ENCODE data around the gene SLC49A4. TPM values are rescaled to one million over a fixed set of nuclear protein-coding genes. Genes with fewer than 3 reads are reported as not detected.

The SLC49A4 gene
- total RNA-seq, 1 donor from 2014 or later = 18.0 TPM

DNA sequence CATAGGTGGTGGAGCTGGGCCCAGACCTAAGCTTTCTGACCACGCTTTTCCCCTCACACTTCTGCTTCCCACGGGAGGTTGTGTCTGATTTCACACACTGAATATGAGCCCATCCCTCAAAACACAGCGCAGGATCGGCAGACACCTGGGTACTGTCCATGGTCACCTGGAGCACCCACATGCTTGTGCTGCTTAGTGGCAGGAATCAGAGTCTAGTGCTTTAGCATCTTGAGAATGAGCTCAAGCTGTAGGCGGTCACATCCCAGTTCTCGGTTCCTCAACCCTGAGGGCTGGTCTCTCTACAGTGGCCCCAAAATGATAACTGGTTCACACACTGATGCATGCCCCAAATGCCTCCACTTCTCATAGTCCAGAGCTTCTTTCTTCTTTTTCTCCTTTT, 121.7 kb downstream of the SLC49A4 start:
- no peak for FAIRE-seq
- Mint-ChIP-seq H3K36me3 (ENCODE audit: low read depth, unreplicated experiment) (peaks cover 2% of the 10 kb centered on the region), H3K4me1 (ENCODE audit: low read depth, unreplicated experiment) (no peaks in the 10 kb centered on the region), H3K27ac (ENCODE audit: unreplicated experiment) (no peak overlapping the region), H3K4me3 (ENCODE audit: unreplicated experiment) (no peak overlapping the region), H3K9me3 (ENCODE audit: unreplicated experiment) (peaks cover 3% of the 10 kb centered on the region), H3K27me3 (ENCODE audit: low read depth, unreplicated experiment) (peaks cover 41% of the 10 kb centered on the region)
- TF ChIP-seq, protein P1, sequence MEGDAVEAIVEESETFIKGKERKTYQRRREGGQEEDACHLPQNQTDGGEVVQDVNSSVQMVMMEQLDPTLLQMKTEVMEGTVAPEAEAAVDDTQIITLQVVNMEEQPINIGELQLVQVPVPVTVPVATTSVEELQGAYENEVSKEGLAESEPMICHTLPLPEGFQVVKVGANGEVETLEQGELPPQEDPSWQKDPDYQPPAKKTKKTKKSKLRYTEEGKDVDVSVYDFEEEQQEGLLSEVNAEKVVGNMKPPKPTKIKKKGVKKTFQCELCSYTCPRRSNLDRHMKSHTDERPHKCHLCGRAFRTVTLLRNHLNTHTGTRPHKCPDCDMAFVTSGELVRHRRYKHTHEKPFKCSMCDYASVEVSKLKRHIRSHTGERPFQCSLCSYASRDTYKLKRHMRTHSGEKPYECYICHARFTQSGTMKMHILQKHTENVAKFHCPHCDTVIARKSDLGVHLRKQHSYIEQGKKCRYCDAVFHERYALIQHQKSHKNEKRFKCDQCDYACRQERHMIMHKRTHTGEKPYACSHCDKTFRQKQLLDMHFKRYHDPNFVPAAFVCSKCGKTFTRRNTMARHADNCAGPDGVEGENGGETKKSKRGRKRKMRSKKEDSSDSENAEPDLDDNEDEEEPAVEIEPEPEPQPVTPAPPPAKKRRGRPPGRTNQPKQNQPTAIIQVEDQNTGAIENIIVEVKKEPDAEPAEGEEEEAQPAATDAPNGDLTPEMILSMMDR (IDR thresholded peaks at IDR 0.05; ENCODE audit: insufficient read depth, low read depth, low read length) = no peak
- TF ChIP-seq EZH2 (IDR thresholded peaks at IDR 0.05; ENCODE audit: insufficient read depth, low read length) = no peak
- no peak overlapping the region for H3K9ac ChIP-seq (ENCODE audit: low read length)
- no peaks in the 10 kb centered on the region for H3K36me3 ChIP-seq (ENCODE audit: insufficient read depth, low read length)
- no peak overlapping the region for H3K4me2 ChIP-seq (ENCODE audit: low read length)
- H3K9me3 ChIP-seq (ENCODE audit: insufficient read depth, low read depth, low read length) = no peaks in the 10 kb centered on the region
- H3K27me3 ChIP-seq (ENCODE audit: insufficient read depth, low read length) = peaks cover 11% of the 10 kb centered on the region
- H2AFZ ChIP-seq (ENCODE audit: low read depth, low read length) = no peak overlapping the region
- H3K27ac ChIP-seq (ENCODE audit: low read depth, low read length) = no peak overlapping the region
- no peaks in the 10 kb centered on the region for H3K79me2 ChIP-seq (ENCODE audit: insufficient read depth, low read length)
- no peak overlapping the region for H3K4me3 ChIP-seq (ENCODE audit: insufficient read depth, low read depth, low read length)
- H3K4me1 ChIP-seq (ENCODE audit: insufficient read depth, low read length) = no peaks in the 10 kb centered on the region
- H4K20me1 ChIP-seq (ENCODE audit: insufficient read depth, low read length) = no peaks in the 10 kb centered on the region
- no peak for DNase-seq (ENCODE audit: low read depth)

- H3K27ac Mint-ChIP-seq (ENCODE audit: unreplicated experiment) = no peak overlapping the region
- no peak overlapping the region for H3K4me2 ChIP-seq (ENCODE audit: low read length)
- H3K36me3 Mint-ChIP-seq (ENCODE audit: low read depth, unreplicated experiment) = peaks cover 2% of the 10 kb centered on the region
- H3K9me3 ChIP-seq (ENCODE audit: insufficient read depth, low read depth, low read length) = no peaks in the 10 kb centered on the region
- DNase-seq (ENCODE audit: low read depth) (no peak), FAIRE-seq (no peak)
- peaks cover 3% of the 10 kb centered on the region for H3K9me3 Mint-ChIP-seq (ENCODE audit: unreplicated experiment)
- H3K36me3 ChIP-seq (ENCODE audit: insufficient read depth, low read length) = no peaks in the 10 kb centered on the region
- no peak overlapping the region for H3K9ac ChIP-seq (ENCODE audit: low read length)
- H3K4me3 Mint-ChIP-seq (ENCODE audit: unreplicated experiment) = no peak overlapping the region
- H3K4me1 Mint-ChIP-seq (ENCODE audit: low read depth, unreplicated experiment) = no peaks in the 10 kb centered on the region
- TF ChIP-seq, protein P1 (IDR thresholded peaks at IDR 0.05; ENCODE audit: insufficient read depth, low read depth, low read length) = no peak
- no peak for TF ChIP-seq EZH2 (IDR thresholded peaks at IDR 0.05; ENCODE audit: insufficient read depth, low read length)
- H4K20me1 ChIP-seq (ENCODE audit: insufficient read depth, low read length) = no peaks in the 10 kb centered on the region
- H3K27me3 ChIP-seq (ENCODE audit: insufficient read depth, low read length) = peaks cover 13% of the 10 kb centered on the region
- no peaks in the 10 kb centered on the region for H3K4me1 ChIP-seq (ENCODE audit: insufficient read depth, low read length)
- no peak overlapping the region for H3K4me3 ChIP-seq (ENCODE audit: insufficient read depth, low read depth, low read length)
- no peak overlapping the region for H3K27ac ChIP-seq (ENCODE audit: low read depth, low read length)
- H2AFZ ChIP-seq (ENCODE audit: low read depth, low read length) = no peak overlapping the region
- H3K27me3 Mint-ChIP-seq (ENCODE audit: low read depth, unreplicated experiment) = peaks cover 42% of the 10 kb centered on the region
- no peaks in the 10 kb centered on the region for H3K79me2 ChIP-seq (ENCODE audit: insufficient read depth, low read length)
Measured at GRCh38 chr3:122917412-122917811, 122.5 kb downstream of the SLC49A4 start.

- H3K27me3 ChIP-seq (ENCODE audit: insufficient read depth, low read length) = peaks cover 20% of the 10 kb centered on the region
- H3K9ac ChIP-seq (ENCODE audit: low read length) = no peak overlapping the region
- Mint-ChIP-seq H3K27me3 (ENCODE audit: low read depth, unreplicated experiment) (peaks cover 47% of the 10 kb centered on the region), H3K36me3 (ENCODE audit: low read depth, unreplicated experiment) (peaks cover 2% of the 10 kb centered on the region), H3K27ac (ENCODE audit: unreplicated experiment) (no peak overlapping the region), H3K4me1 (ENCODE audit: low read depth, unreplicated experiment) (no peaks in the 10 kb centered on the region), H3K9me3 (ENCODE audit: unreplicated experiment) (peaks cover 3% of the 10 kb centered on the region), H3K4me3 (ENCODE audit: unreplicated experiment) (no peak overlapping the region)
- H3K4me3 ChIP-seq (ENCODE audit: insufficient read depth, low read depth, low read length) = no peak overlapping the region
- H3K9me3 ChIP-seq (ENCODE audit: insufficient read depth, low read depth, low read length) = no peaks in the 10 kb centered on the region
- H3K4me2 ChIP-seq (ENCODE audit: low read length) = no peak overlapping the region
- FAIRE-seq (no peak), DNase-seq (ENCODE audit: low read depth) (peak; percentile 9)
- TF ChIP-seq, protein P1 (IDR thresholded peaks at IDR 0.05; ENCODE audit: insufficient read depth, low read depth, low read length) = no peak
- no peak for TF ChIP-seq EZH2 (IDR thresholded peaks at IDR 0.05; ENCODE audit: insufficient read depth, low read length)
- no peaks in the 10 kb centered on the region for H3K4me1 ChIP-seq (ENCODE audit: insufficient read depth, low read length)
- no peaks in the 10 kb centered on the region for H3K36me3 ChIP-seq (ENCODE audit: insufficient read depth, low read length)
- H3K79me2 ChIP-seq (ENCODE audit: insufficient read depth, low read length) = no peaks in the 10 kb centered on the region
- no peak overlapping the region for H2AFZ ChIP-seq (ENCODE audit: low read depth, low read length)
- H3K27ac ChIP-seq (ENCODE audit: low read depth, low read length) = no peak overlapping the region
- no peaks in the 10 kb centered on the region for H4K20me1 ChIP-seq (ENCODE audit: insufficient read depth, low read length)
Measured at GRCh38 chr3:122918576-122919290, 123.9 kb downstream of the SLC49A4 start.
